Measurements from ENCODE around the gene PLXNB3.

- TF ChIP-seq CTCF (conservative IDR thresholded peaks at IDR 0.05; ENCODE audit: low read length) (no peak), EZH2phosphoT487 (IDR thresholded peaks at IDR 0.05; ENCODE audit: borderline replicate concordance, low read depth, low read length) (no peak)
Observed at GRCh38 chrX:153814591-153815315, 50.7 kb downstream of the PLXNB3 start.

All from OCI-LY7 (cell line).